ENCODE results near the gene SLC22A1. TPM values are rescaled to one million over a fixed set of nuclear protein-coding genes. Genes with fewer than 3 reads are reported as not detected.

The SLC22A1 gene
- polyA plus RNA-seq, 1 of the 3 experiments (the other 2 are of a cell fraction) = 0.20 TPM

- Histone ChIP-seq H3K9me2 (no peaks in the 10 kb centered on the region), H2AFZ (ENCODE audit: low read depth) (no peak overlapping the region), H4K20me1 (ENCODE audit: insufficient read depth) (no peaks in the 10 kb centered on the region), H3K27ac (ENCODE audit: low read depth in 2 of 2, low read length in 1 of 2) (no peak overlapping the region), H3K4me1 (ENCODE audit: control insufficient read depth in 1 of 2, insufficient read depth in 2 of 2, low read depth in 1 of 2, low read length in 1 of 2) (peaks cover 0 to 5% of the 10 kb centered on the region in 2 experiments; a peak in 2 of 4 replicates), H3K9me3 (no peaks in the 10 kb centered on the region), H3K9ac (no peak overlapping the region), H3K4me3 (ENCODE audit: low read depth in 2 of 2, low read length in 1 of 2) (no peak overlapping the region), H3K4me2 (no peak overlapping the region), H3K79me2 (ENCODE audit: insufficient read depth) (no peaks in the 10 kb centered on the region), H3K27me3 (ENCODE audit: insufficient read depth) (no peaks in the 10 kb centered on the region), H3K36me3 (replicated peaks in 1 of 2; ENCODE audit: control insufficient read depth in 1 of 2, insufficient read depth in 2 of 2, low read length in 1 of 2) (no peaks in the 10 kb centered on the region), H3F3A (replicated peaks; ENCODE audit: insufficient read depth) (no peaks in the 10 kb centered on the region)
- ChIA-PET CTCF (interaction anchor here (1.1 to 2.6 kb wide), 2 partner anchors 11 to 320 kb away, joined by 3 to 9 read pairs; no protein-coding TSS in a partner anchor), POLR2A (no interaction called here)
- TF ChIP-seq PBX3 (IDR thresholded peaks at IDR 0.05) (no peak), CHD2 (IDR thresholded peaks at IDR 0.05; ENCODE audit: low read length, partially characterized antibody) (no peak), USF1 (IDR thresholded peaks at IDR 0.05; ENCODE audit: borderline replicate concordance, low read depth) (no peak), REST (IDR thresholded peaks at IDR 0.05; ENCODE audit: low read depth, low read length) (no peak), NRF1 (IDR thresholded peaks at IDR 0.05; ENCODE audit: low read depth, low read length) (no peak), TEAD4 (IDR thresholded peaks at IDR 0.05; ENCODE audit: borderline replicate concordance, insufficient read depth) (no peak), MEF2A (IDR thresholded peaks at IDR 0.05; ENCODE audit: borderline replicate concordance, low read depth) (no peak), ZBTB33 (IDR thresholded peaks at IDR 0.05; ENCODE audit: borderline replicate concordance, low read depth) (no peak)
- WGBS (ENCODE audit: low lambda C conversion rate) = 64% methylated on average over 12 of the region's 21 CpGs
- DNase-seq = no peak
These were observed 14.5 kb downstream of the SLC22A1 start for GRCh38 chr6:160135907-160136655.
